ENCODE data around the gene SLCO4A1. TPM values are rescaled to one million over a fixed set of nuclear protein-coding genes. Genes with fewer than 3 reads are reported as not detected.

SLCO4A1 gene
- total RNA-seq, 1 experiment from 2014 or later: 161 TPM

GRCh38 chr20:62631336-62632308 lies 10.7 kb upstream of the SLCO4A1 start:
- no TSS peak for BruUV-seq (replicated peaks)
- POLR2A ChIA-PET (ENCODE audit: unreplicated experiment): no interaction called here
- no peak overlapping the region for H3K4me3 ChIP-seq (ENCODE audit: low read length)
- H3K27ac ChIP-seq (ENCODE audit: low read length): no peak overlapping the region
- intact Hi-C loops (cut with micrococcal nuclease): no loop called here
- no peak for TF ChIP-seq EZH2 (IDR thresholded peaks at IDR 0.05; ENCODE audit: low read length, unreplicated experiment)
- no peak for TF ChIP-seq CTCF (conservative IDR thresholded peaks at IDR 0.05; ENCODE audit: low read depth, low read length)
- no peak for TF ChIP-seq EZH2phosphoT487 (IDR thresholded peaks at IDR 0.05; ENCODE audit: borderline replicate concordance, low read length)
- no peaks in the 10 kb centered on the region for H4K20me1 ChIP-seq (ENCODE audit: low read length)
- H3K4me2 ChIP-seq (ENCODE audit: low read length): no peak overlapping the region
- DNase-seq (no peak), ATAC-seq (no peak)
- no peak overlapping the region for H3K9ac ChIP-seq (ENCODE audit: low read length)
- no peaks in the 10 kb centered on the region for H3K79me2 ChIP-seq (ENCODE audit: low read length)
- H3K9me2 ChIP-seq (replicated peaks; ENCODE audit: low read length): no peaks in the 10 kb centered on the region
- H3K9me3 ChIP-seq (ENCODE audit: low read length): no peaks in the 10 kb centered on the region
- H3K4me1 ChIP-seq (ENCODE audit: insufficient read depth, low read length): peaks cover 37% of the 10 kb centered on the region
- no peaks in the 10 kb centered on the region for H3K27me3 ChIP-seq (ENCODE audit: low read length)
- no peaks in the 10 kb centered on the region for H3F3A ChIP-seq (ENCODE audit: low read length, unreplicated experiment)
- no peaks in the 10 kb centered on the region for H3K36me3 ChIP-seq (ENCODE audit: low read depth, low read length)
- H2AFZ ChIP-seq (ENCODE audit: low read length): no peak overlapping the region
- CTCF ChIA-PET: no interaction called here

DNA sequence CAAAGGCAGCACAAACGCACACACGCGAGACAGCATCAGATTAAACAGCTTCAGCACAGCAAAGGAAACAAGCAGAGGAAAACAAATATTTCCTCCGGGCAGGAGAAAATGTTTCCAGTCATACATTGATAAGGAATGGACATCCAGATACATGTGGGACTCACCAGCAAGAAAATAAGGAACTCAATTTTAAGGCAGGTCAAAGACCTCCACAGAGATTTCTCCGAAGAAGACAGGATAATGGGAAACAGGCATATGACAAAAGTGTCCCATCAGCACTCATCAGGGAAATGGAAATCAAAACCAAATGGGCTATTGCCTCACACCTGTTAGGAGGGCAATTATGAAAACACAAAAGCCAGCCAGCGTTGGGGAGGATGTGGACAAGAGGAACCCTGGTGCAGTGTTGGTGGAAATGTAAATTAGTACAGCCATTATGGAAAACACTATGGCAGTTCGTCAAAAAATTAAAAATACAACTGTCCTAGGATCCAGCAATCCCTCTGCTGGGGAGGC lies 9.7 kb upstream of the SLCO4A1 start:
- Histone ChIP-seq H3K27ac (ENCODE audit: low read length) (no peak overlapping the region), H3K79me2 (ENCODE audit: low read length) (no peaks in the 10 kb centered on the region), H3K4me1 (ENCODE audit: insufficient read depth, low read length) (peaks cover 35% of the 10 kb centered on the region), H3K9me3 (ENCODE audit: low read length) (no peaks in the 10 kb centered on the region), H3K9ac (ENCODE audit: low read length) (no peak overlapping the region), H3F3A (ENCODE audit: low read length, unreplicated experiment) (no peaks in the 10 kb centered on the region), H3K4me2 (ENCODE audit: low read length) (no peak overlapping the region), H3K9me2 (replicated peaks; ENCODE audit: low read length) (no peaks in the 10 kb centered on the region), H4K20me1 (ENCODE audit: low read length) (no peaks in the 10 kb centered on the region), H3K36me3 (ENCODE audit: low read depth, low read length) (no peaks in the 10 kb centered on the region), H3K4me3 (ENCODE audit: low read length) (no peak overlapping the region), H3K27me3 (ENCODE audit: low read length) (no peaks in the 10 kb centered on the region), H2AFZ (ENCODE audit: low read length) (no peak overlapping the region)
- intact Hi-C loops (cut with micrococcal nuclease): no loop called here
- ATAC-seq (no peak), DNase-seq (no peak)
- TF ChIP-seq EZH2 (IDR thresholded peaks at IDR 0.05; ENCODE audit: low read length, unreplicated experiment) (no peak), CTCF (conservative IDR thresholded peaks at IDR 0.05; ENCODE audit: low read depth, low read length) (no peak), EZH2phosphoT487 (IDR thresholded peaks at IDR 0.05; ENCODE audit: borderline replicate concordance, low read length) (no peak)
- CTCF ChIA-PET: no interaction called here
- POLR2A ChIA-PET (ENCODE audit: unreplicated experiment): no interaction called here
- no TSS peak for BruUV-seq (replicated peaks)
